ENCODE data around the gene CFL1.

CFL1 gene

GRCh38 chr11:65868076-65868667 lies 10.2 kb upstream of the CFL1 start:
- H4K20me1 ChIP-seq (ENCODE audit: insufficient read depth): no peaks in the 10 kb centered on the region
- peaks cover 4% of the 10 kb centered on the region for H3K4me1 ChIP-seq (ENCODE audit: low read depth, poor library complexity, severe bottlenecking)
- no peak overlapping the region for H3K4me2 ChIP-seq
- H3K9ac ChIP-seq: no peak overlapping the region
- no peak overlapping the region for H2AFZ ChIP-seq (ENCODE audit: low read depth)
- H3K79me2 ChIP-seq (ENCODE audit: insufficient read depth, low read depth): no peaks in the 10 kb centered on the region
- H3K27ac ChIP-seq: no peak overlapping the region
- no peaks in the 10 kb centered on the region for H3K36me3 ChIP-seq (ENCODE audit: insufficient read depth)
- no peak overlapping the region for H3K4me3 ChIP-seq (IDR thresholded peaks at IDR 0.05; ENCODE audit: insufficient read depth, low read depth, low read length)
- no peak for TF ChIP-seq CTCF (conservative IDR thresholded peaks at IDR 0.05; ENCODE audit: low read depth, low read length)
- no peaks in the 10 kb centered on the region for H3K27me3 ChIP-seq (ENCODE audit: insufficient read depth, low read depth)

GRCh38 chr11:65867284-65868071 lies 9.5 kb upstream of the CFL1 start:
- TF ChIP-seq CTCF (conservative IDR thresholded peaks at IDR 0.05; ENCODE audit: low read depth, low read length): no peak
- Histone ChIP-seq H4K20me1 (ENCODE audit: insufficient read depth) (no peaks in the 10 kb centered on the region), H3K36me3 (ENCODE audit: insufficient read depth) (no peaks in the 10 kb centered on the region), H3K9ac (no peak overlapping the region), H3K27me3 (ENCODE audit: insufficient read depth, low read depth) (no peaks in the 10 kb centered on the region), H3K27ac (no peak overlapping the region), H3K4me1 (ENCODE audit: low read depth, poor library complexity, severe bottlenecking) (peaks cover 4% of the 10 kb centered on the region), H3K4me2 (no peak overlapping the region), H2AFZ (ENCODE audit: low read depth) (no peak overlapping the region), H3K79me2 (ENCODE audit: insufficient read depth, low read depth) (peaks cover 4% of the 10 kb centered on the region), H3K4me3 (IDR thresholded peaks at IDR 0.05; ENCODE audit: insufficient read depth, low read depth, low read length) (no peak overlapping the region)

GRCh38 chr11:65866509-65867283 lies 8.7 kb upstream of the CFL1 start:
- H3K9ac ChIP-seq: no peak overlapping the region
- H3K36me3 ChIP-seq (ENCODE audit: insufficient read depth): no peaks in the 10 kb centered on the region
- H3K79me2 ChIP-seq (ENCODE audit: insufficient read depth, low read depth): peaks cover 12% of the 10 kb centered on the region
- peaks cover 12% of the 10 kb centered on the region for H3K4me1 ChIP-seq (ENCODE audit: low read depth, poor library complexity, severe bottlenecking)
- no peak overlapping the region for H3K4me2 ChIP-seq
- H3K27me3 ChIP-seq (ENCODE audit: insufficient read depth, low read depth): no peaks in the 10 kb centered on the region
- no peak overlapping the region for H2AFZ ChIP-seq (ENCODE audit: low read depth)
- no peak overlapping the region for H3K4me3 ChIP-seq (IDR thresholded peaks at IDR 0.05; ENCODE audit: insufficient read depth, low read depth, low read length)
- H3K27ac ChIP-seq: no peak overlapping the region
- H4K20me1 ChIP-seq (ENCODE audit: insufficient read depth): no peaks in the 10 kb centered on the region
- no peak for TF ChIP-seq CTCF (conservative IDR thresholded peaks at IDR 0.05; ENCODE audit: low read depth, low read length)

GRCh38 chr11:65865550-65866172 lies 7.7 kb upstream of the CFL1 start:
- Histone ChIP-seq H3K9ac (no peak overlapping the region), H3K27me3 (ENCODE audit: insufficient read depth, low read depth) (no peaks in the 10 kb centered on the region), H3K4me3 (IDR thresholded peaks at IDR 0.05; ENCODE audit: insufficient read depth, low read depth, low read length) (no peak overlapping the region), H2AFZ (ENCODE audit: low read depth) (no peak overlapping the region), H4K20me1 (ENCODE audit: insufficient read depth) (no peaks in the 10 kb centered on the region), H3K79me2 (ENCODE audit: insufficient read depth, low read depth) (peaks cover 22% of the 10 kb centered on the region), H3K4me1 (ENCODE audit: low read depth, poor library complexity, severe bottlenecking) (peaks cover 14% of the 10 kb centered on the region), H3K36me3 (ENCODE audit: insufficient read depth) (no peaks in the 10 kb centered on the region), H3K27ac (no peak overlapping the region), H3K4me2 (no peak overlapping the region)
- no peak for TF ChIP-seq CTCF (conservative IDR thresholded peaks at IDR 0.05; ENCODE audit: low read depth, low read length)

Measured in KMS-11 (cell line).